Astrocyte (in vitro differentiated cells and primary cell): ENCODE measurements around the gene JADE1. TPM values are rescaled to one million over a fixed set of nuclear protein-coding genes. Genes with fewer than 3 reads are reported as not detected.

Source experiments
- DNase-seq: peaks from one replicate; pipeline ENCODE4 v3.0.0-alpha.2; 2010; ENCODE audit warnings: low read depth
- FAIRE-seq: peaks from 2 replicates; lab custom pipeline; 2011; peaks lifted over from hg19 to GRCh38; lab: Jason Lieb, UNC
- H2AFZ ChIP-seq: 2 replicates; pipeline ENCODE4 v1.6.0; 2012; ENCODE audit warnings: low read depth, low read length, inconsistent platforms
- H3K27ac ChIP-seq: 2 replicates; pipeline ENCODE4 v1.5.1; 2011; ENCODE audit warnings: low read depth, low read length, inconsistent platforms
- H3K27me3 ChIP-seq: 2 replicates; pipeline ENCODE4 v1.6.0; 2011; ENCODE audit warnings: low read length, inconsistent platforms; ENCODE audit not compliant: insufficient read depth
- H3K36me3 ChIP-seq: 2 replicates; pipeline ENCODE4 v1.5.1; 2011; ENCODE audit warnings: low read length, inconsistent platforms; ENCODE audit not compliant: insufficient read depth
- H3K4me1 ChIP-seq: 2 replicates; pipeline ENCODE4 v1.5.1; 2011; ENCODE audit warnings: low read length, inconsistent platforms; ENCODE audit not compliant: insufficient read depth
- H3K4me2 ChIP-seq: 2 replicates; pipeline ENCODE4 v1.6.0; 2012; ENCODE audit warnings: low read length, inconsistent platforms
- H3K4me3 ChIP-seq: 2 replicates; pipeline ENCODE4 v1.5.1; 2011; ENCODE audit warnings: low read depth, mild to moderate bottlenecking, low read length, inconsistent platforms; ENCODE audit not compliant: insufficient read depth
- H3K79me2 ChIP-seq: 2 replicates; pipeline ENCODE4 v1.6.0; 2012; ENCODE audit warnings: mild to moderate bottlenecking, low read length, inconsistent platforms; ENCODE audit not compliant: insufficient read depth
- H3K9ac ChIP-seq: 2 replicates; pipeline ENCODE4 v1.6.0; 2012; ENCODE audit warnings: mild to moderate bottlenecking, low read length, inconsistent platforms
- H3K9me3 ChIP-seq: 2 replicates; pipeline ENCODE4 v1.5.1; 2012; ENCODE audit warnings: low read depth, mild to moderate bottlenecking, low read length, inconsistent platforms; ENCODE audit not compliant: insufficient read depth
- H4K20me1 ChIP-seq: 2 replicates; pipeline ENCODE4 v1.6.0; 2012; ENCODE audit warnings: low read length, inconsistent platforms; ENCODE audit not compliant: insufficient read depth
- H3K27ac Mint-ChIP-seq: one replicate; pipeline ENCODE4 v1.8.0; 2021; ENCODE audit warnings: mild to moderate bottlenecking, mixed read lengths; ENCODE audit not compliant: unreplicated experiment
- H3K27me3 Mint-ChIP-seq: one replicate; pipeline ENCODE4 v1.8.0; 2021; ENCODE audit warnings: low read depth, mixed read lengths; ENCODE audit not compliant: unreplicated experiment
- H3K36me3 Mint-ChIP-seq: one replicate; pipeline ENCODE4 v1.8.0; 2021; ENCODE audit warnings: low read depth, mixed read lengths; ENCODE audit not compliant: unreplicated experiment
- H3K4me1 Mint-ChIP-seq: one replicate; pipeline ENCODE4 v1.8.0; 2021; ENCODE audit warnings: low read depth, mixed read lengths; ENCODE audit not compliant: unreplicated experiment
- H3K4me3 Mint-ChIP-seq: one replicate; pipeline ENCODE4 v1.8.0; 2021; ENCODE audit warnings: mild to moderate bottlenecking, moderate library complexity, mixed read lengths; ENCODE audit not compliant: unreplicated experiment
- H3K9me3 Mint-ChIP-seq: one replicate; pipeline ENCODE4 v1.8.0; 2021; ENCODE audit warnings: mild to moderate bottlenecking, mixed read lengths; ENCODE audit not compliant: unreplicated experiment
- EZH2 ChIP-seq: IDR thresholded peaks from 2 replicates; pipeline ENCODE4 v1.6.1; 2012; ENCODE audit warnings: mild to moderate bottlenecking, low read length, inconsistent platforms; ENCODE audit not compliant: insufficient read depth
- total RNA-seq: library from RNA; stranded (reverse); gene quantifications from 2 replicates; pipeline ENCODE4 v1.2.1, GENCODE V29; 2021
- TF ChIP-seq, protein P1 (sequence below): IDR thresholded peaks from 2 replicates; pipeline ENCODE4 v1.5.1; 2011; ENCODE audit warnings: low read depth, mild to moderate bottlenecking, inconsistent platforms, low read length, moderate library complexity; ENCODE audit not compliant: insufficient read depth

The JADE1 gene
- total RNA-seq, 1 donor from 2014 or later = 88.3 TPM

DNA sequence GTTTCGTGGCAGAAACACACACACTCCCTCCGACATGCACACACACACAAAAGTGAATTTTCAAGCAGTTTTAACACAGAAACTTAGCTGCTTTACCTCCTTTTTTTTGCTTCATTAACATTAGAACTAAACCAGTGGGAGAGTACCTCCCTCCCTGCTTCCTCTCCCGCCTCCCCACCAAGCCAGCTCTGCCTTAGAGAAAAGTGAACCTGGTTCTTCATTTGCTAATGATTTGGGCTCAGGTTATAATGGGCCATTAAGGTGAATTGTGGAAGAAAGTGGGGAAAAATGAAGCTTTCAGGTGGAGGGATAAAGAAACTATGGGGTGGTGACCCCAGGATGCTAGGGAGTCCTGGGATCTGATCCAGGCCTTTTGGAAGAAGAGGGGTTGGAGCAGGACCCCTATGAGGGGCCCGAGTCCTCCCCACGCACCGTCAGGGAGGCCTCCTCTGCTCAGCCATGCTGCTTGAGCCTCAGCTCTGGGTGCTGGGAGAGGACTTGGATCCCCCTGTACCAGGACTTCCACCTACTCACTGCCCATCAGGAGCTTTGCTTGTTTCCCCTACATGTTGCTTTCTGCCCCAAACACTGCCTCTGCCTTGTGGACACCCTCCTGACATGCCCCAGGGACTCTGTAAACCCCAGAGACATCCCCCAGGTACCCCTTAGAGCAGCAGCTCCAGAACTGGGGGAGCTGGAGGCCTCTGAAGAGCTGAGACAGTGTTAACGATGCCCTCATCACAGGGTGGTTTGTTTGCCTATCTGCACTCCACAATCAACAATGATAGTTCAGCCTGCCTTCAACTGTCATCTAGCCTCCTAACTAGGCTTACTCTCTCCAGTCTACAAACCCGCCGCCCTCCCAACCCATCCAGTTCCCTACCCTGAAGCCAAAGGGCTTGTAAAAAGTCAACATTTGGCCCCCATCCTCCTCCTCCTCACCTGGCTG is 6.5 kb upstream of the JADE1 start:
- Histone ChIP-seq H3K36me3 (no peaks in the 10 kb centered on the region), H2AFZ (no peak overlapping the region), H3K4me3 (no peak overlapping the region), H3K27me3 (no peaks in the 10 kb centered on the region), H4K20me1 (no peaks in the 10 kb centered on the region), H3K9me3 (no peaks in the 10 kb centered on the region), H3K79me2 (no peaks in the 10 kb centered on the region), H3K4me2 (no peak overlapping the region), H3K4me1 (no peaks in the 10 kb centered on the region), H3K9ac (no peak overlapping the region), H3K27ac (no peak overlapping the region)
- H3K27me3 Mint-ChIP-seq = peaks cover 6% of the 10 kb centered on the region
- no peak overlapping the region for H3K27ac Mint-ChIP-seq
- H3K36me3 Mint-ChIP-seq = no peaks in the 10 kb centered on the region
- DNase-seq = no peak
- peaks cover 2% of the 10 kb centered on the region for H3K9me3 Mint-ChIP-seq
- no peak for FAIRE-seq
- no peak for TF ChIP-seq EZH2
- TF ChIP-seq, protein P1, sequence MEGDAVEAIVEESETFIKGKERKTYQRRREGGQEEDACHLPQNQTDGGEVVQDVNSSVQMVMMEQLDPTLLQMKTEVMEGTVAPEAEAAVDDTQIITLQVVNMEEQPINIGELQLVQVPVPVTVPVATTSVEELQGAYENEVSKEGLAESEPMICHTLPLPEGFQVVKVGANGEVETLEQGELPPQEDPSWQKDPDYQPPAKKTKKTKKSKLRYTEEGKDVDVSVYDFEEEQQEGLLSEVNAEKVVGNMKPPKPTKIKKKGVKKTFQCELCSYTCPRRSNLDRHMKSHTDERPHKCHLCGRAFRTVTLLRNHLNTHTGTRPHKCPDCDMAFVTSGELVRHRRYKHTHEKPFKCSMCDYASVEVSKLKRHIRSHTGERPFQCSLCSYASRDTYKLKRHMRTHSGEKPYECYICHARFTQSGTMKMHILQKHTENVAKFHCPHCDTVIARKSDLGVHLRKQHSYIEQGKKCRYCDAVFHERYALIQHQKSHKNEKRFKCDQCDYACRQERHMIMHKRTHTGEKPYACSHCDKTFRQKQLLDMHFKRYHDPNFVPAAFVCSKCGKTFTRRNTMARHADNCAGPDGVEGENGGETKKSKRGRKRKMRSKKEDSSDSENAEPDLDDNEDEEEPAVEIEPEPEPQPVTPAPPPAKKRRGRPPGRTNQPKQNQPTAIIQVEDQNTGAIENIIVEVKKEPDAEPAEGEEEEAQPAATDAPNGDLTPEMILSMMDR = no peak
- peaks cover 11% of the 10 kb centered on the region for H3K4me1 Mint-ChIP-seq
- H3K4me3 Mint-ChIP-seq = no peak overlapping the region

DNA sequence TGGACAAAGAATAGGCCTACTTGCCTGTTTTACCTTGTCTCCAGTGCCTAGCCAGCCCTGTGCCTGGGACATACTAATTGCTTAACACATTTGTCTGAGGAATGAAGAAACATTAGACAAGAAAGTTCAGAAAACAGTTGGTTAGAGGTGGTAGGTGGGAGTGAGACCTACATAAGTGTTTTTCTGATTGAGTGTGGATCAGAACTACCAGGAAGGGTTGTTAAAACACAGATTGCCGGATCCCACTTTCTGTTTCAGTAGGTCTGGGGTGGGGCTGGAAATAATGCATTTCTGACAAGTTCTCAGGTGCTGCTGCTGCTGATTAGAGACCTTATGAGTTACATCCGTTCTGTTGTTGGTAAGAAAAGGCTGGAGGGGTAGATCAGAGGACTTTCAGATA is 5.7 kb upstream of the JADE1 start:
- Mint-ChIP-seq H3K4me3 (no peak overlapping the region), H3K27me3 (peaks cover 6% of the 10 kb centered on the region), H3K4me1 (peaks cover 11% of the 10 kb centered on the region), H3K9me3 (peaks cover 2% of the 10 kb centered on the region), H3K36me3 (no peaks in the 10 kb centered on the region), H3K27ac (no peak overlapping the region)
- H3K4me1 ChIP-seq = no peaks in the 10 kb centered on the region
- no peak overlapping the region for H3K4me2 ChIP-seq
- no peaks in the 10 kb centered on the region for H3K36me3 ChIP-seq
- DNase-seq (no peak), FAIRE-seq (no peak)
- H4K20me1 ChIP-seq = no peaks in the 10 kb centered on the region
- H3K4me3 ChIP-seq = no peak overlapping the region
- TF ChIP-seq EZH2 = no peak
- TF ChIP-seq, protein P1 = no peak
- H3K79me2 ChIP-seq = no peaks in the 10 kb centered on the region
- H3K27ac ChIP-seq = no peak overlapping the region
- H3K9me3 ChIP-seq = no peaks in the 10 kb centered on the region
- no peak overlapping the region for H2AFZ ChIP-seq
- no peaks in the 10 kb centered on the region for H3K27me3 ChIP-seq
- no peak overlapping the region for H3K9ac ChIP-seq
